Measurements from ENCODE around the gene CDH11.

Gene CDH11

DNA sequence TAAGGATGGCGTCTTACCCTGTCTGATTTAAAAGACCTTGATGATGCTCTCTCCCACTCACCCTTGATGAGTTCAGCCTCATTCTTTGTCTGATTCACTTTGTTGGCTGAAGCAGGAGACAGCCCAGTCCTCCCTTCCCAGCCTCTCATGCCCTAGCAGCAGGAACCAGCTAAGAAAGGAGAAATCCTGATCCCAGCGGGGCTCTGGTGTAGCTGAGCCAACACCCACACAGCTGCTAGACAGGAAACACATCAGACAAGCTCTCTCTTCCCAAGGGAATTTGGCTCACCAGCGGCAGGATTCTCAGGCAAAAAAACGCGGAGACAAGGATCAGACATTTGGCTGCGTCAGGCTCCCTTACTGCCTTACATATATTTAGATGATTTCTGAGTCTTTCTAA lies 211.5 kb downstream of the CDH11 start:
- TF ChIP-seq ZBTB7A (IDR thresholded peaks at IDR 0.05; ENCODE audit: low read depth) (no peak), RAD21 (IDR thresholded peaks at IDR 0.05; ENCODE audit: low read depth) (no peak), FOXM1 (IDR thresholded peaks at IDR 0.05; ENCODE audit: borderline replicate concordance, low read depth) (no peak)

DNA sequence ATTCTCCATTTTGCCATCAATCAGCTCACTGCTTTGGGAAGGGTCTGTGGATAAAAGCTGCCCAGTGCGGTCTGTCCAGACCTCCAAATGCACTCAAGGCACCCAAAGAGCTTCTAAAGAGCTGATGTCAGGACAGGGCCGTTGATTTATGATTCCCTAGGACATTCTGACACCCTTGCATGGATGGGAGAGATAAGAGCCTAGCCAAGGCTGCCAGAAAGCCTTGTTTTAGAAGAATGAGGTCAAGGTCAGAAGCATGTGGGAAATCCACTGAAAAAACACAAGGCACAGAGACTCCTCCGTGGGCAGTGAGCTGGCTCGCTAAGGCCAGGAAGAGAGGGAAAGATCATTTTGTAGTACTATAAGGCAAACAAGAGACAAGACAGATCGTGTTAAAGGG lies 214.0 kb downstream of the CDH11 start:
- no peak for TF ChIP-seq TCF12 (IDR thresholded peaks at IDR 0.05; ENCODE audit: low read depth)

DNA sequence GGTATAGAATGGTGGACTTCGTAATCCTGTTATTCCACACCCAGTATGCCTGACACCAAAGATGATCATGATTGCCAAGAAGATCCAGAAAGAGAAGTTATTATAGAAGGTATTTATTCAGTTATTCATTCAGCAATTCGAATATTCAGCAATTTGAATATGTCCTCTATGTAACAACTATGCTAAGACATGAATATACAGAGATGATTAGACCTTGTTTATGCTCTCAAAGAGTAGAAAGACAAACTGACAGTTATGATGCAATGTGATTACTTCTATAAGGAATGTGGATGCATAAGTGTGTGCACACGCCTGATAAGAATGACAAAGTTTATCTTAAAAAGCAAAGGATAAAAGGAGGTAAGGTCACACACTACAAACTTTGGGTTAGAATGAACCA lies 218.1 kb downstream of the CDH11 start:
- TF ChIP-seq NFIC (IDR thresholded peaks at IDR 0.05) (no peak), FOXM1 (IDR thresholded peaks at IDR 0.05; ENCODE audit: borderline replicate concordance, low read depth) (no peak), ZBTB7A (IDR thresholded peaks at IDR 0.05; ENCODE audit: low read depth) (no peak), CREB1 (IDR thresholded peaks at IDR 0.05; ENCODE audit: low read depth) (no peak), EGR1 (IDR thresholded peaks at IDR 0.05) (no peak), TEAD4 (IDR thresholded peaks at IDR 0.05) (no peak), TCF12 (IDR thresholded peaks at IDR 0.05; ENCODE audit: low read depth) (no peak), YY1 (IDR thresholded peaks at IDR 0.05; ENCODE audit: low read depth) (no peak), TAF1 (IDR thresholded peaks at IDR 0.05; ENCODE audit: low read depth) (no peak), RAD21 (IDR thresholded peaks at IDR 0.05; ENCODE audit: low read depth) (no peak), CEBPB (IDR thresholded peaks at IDR 0.05) (no peak), EP300 (IDR thresholded peaks at IDR 0.05; ENCODE audit: borderline replicate concordance) (no peak)
- TF ChIP-seq, protein P1, sequence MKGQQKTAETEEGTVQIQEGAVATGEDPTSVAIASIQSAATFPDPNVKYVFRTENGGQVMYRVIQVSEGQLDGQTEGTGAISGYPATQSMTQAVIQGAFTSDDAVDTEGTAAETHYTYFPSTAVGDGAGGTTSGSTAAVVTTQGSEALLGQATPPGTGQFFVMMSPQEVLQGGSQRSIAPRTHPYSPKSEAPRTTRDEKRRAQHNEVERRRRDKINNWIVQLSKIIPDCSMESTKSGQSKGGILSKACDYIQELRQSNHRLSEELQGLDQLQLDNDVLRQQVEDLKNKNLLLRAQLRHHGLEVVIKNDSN (IDR thresholded peaks at IDR 0.05), result no peak
- TF ChIP-seq, protein P2, sequence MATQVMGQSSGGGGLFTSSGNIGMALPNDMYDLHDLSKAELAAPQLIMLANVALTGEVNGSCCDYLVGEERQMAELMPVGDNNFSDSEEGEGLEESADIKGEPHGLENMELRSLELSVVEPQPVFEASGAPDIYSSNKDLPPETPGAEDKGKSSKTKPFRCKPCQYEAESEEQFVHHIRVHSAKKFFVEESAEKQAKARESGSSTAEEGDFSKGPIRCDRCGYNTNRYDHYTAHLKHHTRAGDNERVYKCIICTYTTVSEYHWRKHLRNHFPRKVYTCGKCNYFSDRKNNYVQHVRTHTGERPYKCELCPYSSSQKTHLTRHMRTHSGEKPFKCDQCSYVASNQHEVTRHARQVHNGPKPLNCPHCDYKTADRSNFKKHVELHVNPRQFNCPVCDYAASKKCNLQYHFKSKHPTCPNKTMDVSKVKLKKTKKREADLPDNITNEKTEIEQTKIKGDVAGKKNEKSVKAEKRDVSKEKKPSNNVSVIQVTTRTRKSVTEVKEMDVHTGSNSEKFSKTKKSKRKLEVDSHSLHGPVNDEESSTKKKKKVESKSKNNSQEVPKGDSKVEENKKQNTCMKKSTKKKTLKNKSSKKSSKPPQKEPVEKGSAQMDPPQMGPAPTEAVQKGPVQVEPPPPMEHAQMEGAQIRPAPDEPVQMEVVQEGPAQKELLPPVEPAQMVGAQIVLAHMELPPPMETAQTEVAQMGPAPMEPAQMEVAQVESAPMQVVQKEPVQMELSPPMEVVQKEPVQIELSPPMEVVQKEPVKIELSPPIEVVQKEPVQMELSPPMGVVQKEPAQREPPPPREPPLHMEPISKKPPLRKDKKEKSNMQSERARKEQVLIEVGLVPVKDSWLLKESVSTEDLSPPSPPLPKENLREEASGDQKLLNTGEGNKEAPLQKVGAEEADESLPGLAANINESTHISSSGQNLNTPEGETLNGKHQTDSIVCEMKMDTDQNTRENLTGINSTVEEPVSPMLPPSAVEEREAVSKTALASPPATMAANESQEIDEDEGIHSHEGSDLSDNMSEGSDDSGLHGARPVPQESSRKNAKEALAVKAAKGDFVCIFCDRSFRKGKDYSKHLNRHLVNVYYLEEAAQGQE (IDR thresholded peaks at IDR 0.05; ENCODE audit: low read depth), result no peak
- TF ChIP-seq, protein P3, sequence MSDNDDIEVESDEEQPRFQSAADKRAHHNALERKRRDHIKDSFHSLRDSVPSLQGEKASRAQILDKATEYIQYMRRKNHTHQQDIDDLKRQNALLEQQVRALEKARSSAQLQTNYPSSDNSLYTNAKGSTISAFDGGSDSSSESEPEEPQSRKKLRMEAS (IDR thresholded peaks at IDR 0.05), result no peak

DNA sequence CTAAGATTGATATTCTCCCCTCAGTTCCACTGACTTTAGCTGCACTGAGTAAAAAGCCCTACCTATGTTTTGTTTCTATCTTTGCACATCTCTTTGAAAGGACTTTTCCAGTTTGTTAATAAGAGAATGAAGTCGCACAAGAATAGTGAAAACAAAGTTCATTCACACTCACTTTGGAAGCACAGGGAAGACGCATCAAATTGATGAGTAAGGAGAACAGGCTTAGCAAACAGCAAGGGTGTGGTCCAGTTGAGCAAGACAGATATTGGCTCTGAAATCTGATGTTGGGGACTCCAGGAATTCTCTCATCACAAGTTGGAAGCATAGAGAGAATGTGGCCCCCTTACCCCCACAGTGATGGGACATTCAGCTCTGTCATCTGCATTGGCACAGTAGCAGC lies 221.3 kb downstream of the CDH11 start:
- TF ChIP-seq TCF12 (IDR thresholded peaks at IDR 0.05; ENCODE audit: low read depth) (no peak), FOXM1 (IDR thresholded peaks at IDR 0.05; ENCODE audit: borderline replicate concordance, low read depth) (no peak), YY1 (IDR thresholded peaks at IDR 0.05; ENCODE audit: low read depth) (no peak), ZBTB7A (IDR thresholded peaks at IDR 0.05; ENCODE audit: low read depth) (no peak), TAF1 (IDR thresholded peaks at IDR 0.05; ENCODE audit: low read depth) (no peak), EGR1 (IDR thresholded peaks at IDR 0.05) (no peak), CREB1 (IDR thresholded peaks at IDR 0.05; ENCODE audit: low read depth) (no peak), TEAD4 (IDR thresholded peaks at IDR 0.05) (no peak), RAD21 (IDR thresholded peaks at IDR 0.05; ENCODE audit: low read depth) (no peak), EP300 (IDR thresholded peaks at IDR 0.05; ENCODE audit: borderline replicate concordance) (no peak), CEBPB (IDR thresholded peaks at IDR 0.05) (no peak), NFIC (IDR thresholded peaks at IDR 0.05) (no peak)
- TF ChIP-seq, protein P1 (IDR thresholded peaks at IDR 0.05), result no peak
- TF ChIP-seq, protein P2 (IDR thresholded peaks at IDR 0.05; ENCODE audit: low read depth), result no peak
- TF ChIP-seq, protein P3 (IDR thresholded peaks at IDR 0.05), result no peak

DNA sequence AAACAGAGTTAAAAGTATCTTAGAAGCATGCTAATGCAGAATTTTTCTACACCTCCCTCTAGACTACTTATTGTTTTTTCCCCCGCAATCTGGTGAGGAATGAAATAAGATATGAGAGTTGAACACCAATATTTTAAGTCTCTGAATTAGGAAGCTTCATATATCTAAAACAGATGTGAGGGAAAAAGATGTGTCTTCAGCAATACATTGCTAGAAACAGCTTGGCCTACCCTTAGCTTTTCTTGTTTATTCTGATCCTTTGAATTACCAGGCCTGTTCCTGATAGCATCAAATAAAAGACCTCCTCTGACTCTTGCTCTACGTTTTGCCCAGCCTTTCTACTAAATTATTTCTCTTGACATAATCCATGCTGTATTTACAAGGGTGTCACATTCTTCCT lies 221.8 kb downstream of the CDH11 start:
- no peak for TF ChIP-seq CEBPB (IDR thresholded peaks at IDR 0.05)
- TF ChIP-seq, protein P2 (IDR thresholded peaks at IDR 0.05; ENCODE audit: low read depth), result no peak
- no peak for TF ChIP-seq RAD21 (IDR thresholded peaks at IDR 0.05; ENCODE audit: low read depth)
- TF ChIP-seq, protein P1 (IDR thresholded peaks at IDR 0.05), result no peak
- TF ChIP-seq TAF1 (IDR thresholded peaks at IDR 0.05; ENCODE audit: low read depth), result no peak
- TF ChIP-seq CREB1 (IDR thresholded peaks at IDR 0.05; ENCODE audit: low read depth), result no peak
- no peak for TF ChIP-seq NFIC (IDR thresholded peaks at IDR 0.05)
- TF ChIP-seq EGR1 (IDR thresholded peaks at IDR 0.05), result no peak
- no peak for TF ChIP-seq YY1 (IDR thresholded peaks at IDR 0.05; ENCODE audit: low read depth)
- no peak for TF ChIP-seq EP300 (IDR thresholded peaks at IDR 0.05; ENCODE audit: borderline replicate concordance)
- no peak for TF ChIP-seq ZBTB7A (IDR thresholded peaks at IDR 0.05; ENCODE audit: low read depth)
- TF ChIP-seq, protein P3 (IDR thresholded peaks at IDR 0.05), result no peak
- no peak for TF ChIP-seq TCF12 (IDR thresholded peaks at IDR 0.05; ENCODE audit: low read depth)
- no peak for TF ChIP-seq FOXM1 (IDR thresholded peaks at IDR 0.05; ENCODE audit: borderline replicate concordance, low read depth)

Measured in Ishikawa (cell line).